Measurements from ENCODE around the gene CYB5D1.

Gene CYB5D1

DNA sequence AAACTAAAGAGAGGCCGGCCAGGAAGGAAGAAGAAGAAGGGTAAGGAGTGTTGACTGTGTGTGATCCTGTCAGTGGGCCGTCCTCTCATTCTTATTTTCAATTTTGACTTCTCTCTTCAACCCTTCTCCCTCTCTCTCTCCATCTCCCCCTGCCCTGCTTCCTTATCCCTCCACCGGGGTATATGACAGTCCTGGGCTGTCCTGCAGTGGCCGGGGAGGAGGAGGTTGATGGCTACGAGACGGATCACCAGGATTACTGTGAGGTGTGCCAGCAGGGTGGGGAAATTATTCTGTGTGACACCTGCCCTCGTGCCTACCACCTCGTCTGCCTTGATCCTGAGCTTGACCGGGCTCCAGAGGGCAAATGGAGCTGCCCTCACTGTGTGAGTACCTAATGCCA lies 36.4 kb downstream of the CYB5D1 start:
- no peak overlapping the region for H2AFZ ChIP-seq (ENCODE audit: low read length)
- no peak overlapping the region for H2BK5ac ChIP-seq (ENCODE audit: low read length)
- H3K4ac ChIP-seq (ENCODE audit: low read length): no peak overlapping the region
- no peak overlapping the region for H2BK15ac ChIP-seq (ENCODE audit: low read length)
- H3K79me1 ChIP-seq (ENCODE audit: low read depth, low read length): no peaks in the 10 kb centered on the region
- no peak overlapping the region for H2BK120ac ChIP-seq (ENCODE audit: low read depth, low read length)
- no peak overlapping the region for H3K4me2 ChIP-seq (ENCODE audit: insufficient read depth, low read length, poor library complexity, severe bottlenecking)
- H2AK5ac ChIP-seq (ENCODE audit: low read depth, low read length): no peak overlapping the region
- no peak overlapping the region for H3K18ac ChIP-seq (ENCODE audit: low read length)
- H4K8ac ChIP-seq (ENCODE audit: low read depth, low read length): no peak overlapping the region
- no peak overlapping the region for H2BK12ac ChIP-seq (ENCODE audit: low read length)
- no CpG with 5 or more reads among the region's 9 CpGs for WGBS, 2 donors (ENCODE audit: extremely low coverage in 2 of 2, insufficient read length in 2 of 2, insufficient replicate concordance in 1 of 2)
- no peak overlapping the region for H3K4me3 ChIP-seq (ENCODE audit: low read length in 2 of 2)
- no peak for DNase-seq (ENCODE audit: low spot score)
- no peak overlapping the region for H3K27ac ChIP-seq (replicated peaks; ENCODE audit: low read length)
- peaks cover 5 to 7% of the 10 kb centered on the region in 2 donors for H3K4me1 ChIP-seq (ENCODE audit: control insufficient read depth in 2 of 2, insufficient read depth in 1 of 2, low read depth in 1 of 2, low read length in 2 of 2)
- H3K36me3 ChIP-seq (replicated peaks in 1 of 2; ENCODE audit: control insufficient read depth in 2 of 2, insufficient read depth in 2 of 2, low read length in 2 of 2): peaks cover 16 to 87% of the 10 kb centered on the region in 2 donors
- no peak overlapping the region for H3K23ac ChIP-seq (ENCODE audit: low read depth, low read length, poor library complexity)
- no peak overlapping the region for H3K9ac ChIP-seq (ENCODE audit: low read depth, low read length, poor library complexity)
- no peaks in the 10 kb centered on the region for H3K27me3 ChIP-seq (ENCODE audit: control insufficient read depth in 3 of 3, insufficient read depth in 3 of 3, low read depth in 1 of 3, low read length in 3 of 3)
- no peak overlapping the region for H3K14ac ChIP-seq (ENCODE audit: low read length)
- no peaks in the 10 kb centered on the region for H3K9me3 ChIP-seq (replicated peaks in 1 of 2; ENCODE audit: control insufficient read depth in 2 of 2, insufficient read depth in 1 of 2, low read depth in 1 of 2, low read length in 2 of 2)
- no peak overlapping the region for H4K91ac ChIP-seq (ENCODE audit: low read depth, low read length, poor library complexity)

DNA sequence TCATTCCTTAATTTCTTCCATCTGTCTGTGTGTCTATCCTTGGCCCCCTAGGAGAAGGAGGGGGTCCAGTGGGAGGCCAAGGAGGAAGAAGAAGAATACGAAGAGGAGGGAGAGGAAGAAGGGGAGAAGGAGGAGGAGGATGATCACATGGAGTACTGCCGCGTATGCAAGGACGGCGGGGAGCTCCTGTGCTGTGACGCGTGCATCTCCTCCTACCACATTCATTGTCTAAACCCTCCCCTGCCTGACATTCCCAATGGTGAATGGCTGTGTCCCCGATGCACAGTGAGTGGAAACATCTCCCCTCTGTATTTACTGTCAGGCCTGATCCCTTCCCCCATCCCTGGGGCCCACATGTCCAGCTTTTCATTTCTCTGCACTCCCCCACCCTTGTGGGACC lies 37.1 kb downstream of the CYB5D1 start:
- no peak overlapping the region for H3K14ac ChIP-seq (ENCODE audit: low read length)
- WGBS, 2 donors (ENCODE audit: extremely low coverage in 2 of 2, insufficient read length in 2 of 2, insufficient replicate concordance in 1 of 2): no CpG with 5 or more reads among the region's 8 CpGs

DNA sequence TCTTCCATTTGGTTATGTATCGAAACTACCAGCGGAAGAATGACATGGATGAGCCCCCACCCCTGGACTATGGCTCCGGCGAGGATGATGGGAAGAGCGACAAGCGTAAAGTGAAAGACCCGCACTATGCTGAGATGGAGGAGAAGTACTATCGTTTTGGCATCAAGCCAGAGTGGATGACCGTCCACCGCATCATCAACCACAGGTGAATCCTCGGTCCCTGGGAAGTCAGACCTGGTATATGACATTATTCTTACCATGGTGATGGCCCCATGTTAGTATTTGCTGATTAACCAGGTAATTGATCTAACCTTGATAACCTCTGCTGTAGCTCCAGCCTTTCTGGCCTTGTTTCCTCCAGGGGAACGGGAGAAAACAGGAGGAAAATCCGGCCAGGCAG lies 39.3 kb downstream of the CYB5D1 start:
- Histone ChIP-seq H3K23ac (ENCODE audit: low read depth, low read length, poor library complexity) (no peak overlapping the region), H3K27me3 (ENCODE audit: control insufficient read depth in 3 of 3, insufficient read depth in 3 of 3, low read depth in 1 of 3, low read length in 3 of 3) (no peaks in the 10 kb centered on the region), H2BK12ac (ENCODE audit: low read length) (no peak overlapping the region), H2AFZ (ENCODE audit: low read length) (no peak overlapping the region), H3K79me1 (ENCODE audit: low read depth, low read length) (no peaks in the 10 kb centered on the region), H3K4ac (ENCODE audit: low read length) (no peak overlapping the region), H3K9ac (ENCODE audit: low read depth, low read length, poor library complexity) (no peak overlapping the region), H2BK5ac (ENCODE audit: low read length) (no peak overlapping the region), H3K14ac (ENCODE audit: low read length) (no peak overlapping the region), H3K36me3 (replicated peaks in 1 of 2; ENCODE audit: control insufficient read depth in 2 of 2, insufficient read depth in 2 of 2, low read length in 2 of 2) (peaks cover 16 to 89% of the 10 kb centered on the region in 2 donors), H2BK15ac (ENCODE audit: low read length) (no peak overlapping the region), H3K9me3 (replicated peaks in 1 of 2; ENCODE audit: control insufficient read depth in 2 of 2, insufficient read depth in 1 of 2, low read depth in 1 of 2, low read length in 2 of 2) (no peaks in the 10 kb centered on the region), H3K27ac (replicated peaks; ENCODE audit: low read length) (no peak overlapping the region), H3K4me1 (ENCODE audit: control insufficient read depth in 2 of 2, insufficient read depth in 1 of 2, low read depth in 1 of 2, low read length in 2 of 2) (no peaks in the 10 kb centered on the region), H3K4me2 (ENCODE audit: insufficient read depth, low read length, poor library complexity, severe bottlenecking) (no peak overlapping the region), H3K4me3 (ENCODE audit: low read length in 2 of 2) (no peak overlapping the region), H4K8ac (ENCODE audit: low read depth, low read length) (no peak overlapping the region), H4K91ac (ENCODE audit: low read depth, low read length, poor library complexity) (no peak overlapping the region), H3K18ac (ENCODE audit: low read length) (no peak overlapping the region), H2AK5ac (ENCODE audit: low read depth, low read length) (no peak overlapping the region), H2BK120ac (ENCODE audit: low read depth, low read length) (no peak overlapping the region)
- no CpG with 5 or more reads among the region's 13 CpGs for WGBS, 2 donors (ENCODE audit: extremely low coverage in 2 of 2, insufficient read length in 2 of 2, insufficient replicate concordance in 1 of 2)
- no peak for DNase-seq (ENCODE audit: low spot score)

More for the DNA sequence above, 37.1 kb downstream of the CYB5D1 start:
- H3K4me2 ChIP-seq (ENCODE audit: insufficient read depth, low read length, poor library complexity, severe bottlenecking): no peak overlapping the region
- no peak overlapping the region for H3K9ac ChIP-seq (ENCODE audit: low read depth, low read length, poor library complexity)
- no peaks in the 10 kb centered on the region for H3K79me1 ChIP-seq (ENCODE audit: low read depth, low read length)
- H2BK5ac ChIP-seq (ENCODE audit: low read length): no peak overlapping the region
- no peak overlapping the region for H4K91ac ChIP-seq (ENCODE audit: low read depth, low read length, poor library complexity)
- H4K8ac ChIP-seq (ENCODE audit: low read depth, low read length): no peak overlapping the region
- H2BK15ac ChIP-seq (ENCODE audit: low read length): no peak overlapping the region
- no peak overlapping the region for H3K18ac ChIP-seq (ENCODE audit: low read length)
- DNase-seq (ENCODE audit: low spot score): no peak
- no peak overlapping the region for H2AK5ac ChIP-seq (ENCODE audit: low read depth, low read length)
- peaks cover 19 to 90% of the 10 kb centered on the region in 2 donors for H3K36me3 ChIP-seq (replicated peaks in 1 of 2; ENCODE audit: control insufficient read depth in 2 of 2, insufficient read depth in 2 of 2, low read length in 2 of 2)
- H3K23ac ChIP-seq (ENCODE audit: low read depth, low read length, poor library complexity): no peak overlapping the region
- no peak overlapping the region for H2AFZ ChIP-seq (ENCODE audit: low read length)
- H3K27me3 ChIP-seq (ENCODE audit: control insufficient read depth in 3 of 3, insufficient read depth in 3 of 3, low read depth in 1 of 3, low read length in 3 of 3): no peaks in the 10 kb centered on the region
- H2BK120ac ChIP-seq (ENCODE audit: low read depth, low read length): no peak overlapping the region
- H3K4ac ChIP-seq (ENCODE audit: low read length): no peak overlapping the region
- H3K27ac ChIP-seq (replicated peaks; ENCODE audit: low read length): no peak overlapping the region
- H3K9me3 ChIP-seq (replicated peaks in 1 of 2; ENCODE audit: control insufficient read depth in 2 of 2, insufficient read depth in 1 of 2, low read depth in 1 of 2, low read length in 2 of 2): no peaks in the 10 kb centered on the region
- H3K4me1 ChIP-seq (ENCODE audit: control insufficient read depth in 2 of 2, insufficient read depth in 1 of 2, low read depth in 1 of 2, low read length in 2 of 2): peaks cover under 1 to 1% of the 10 kb centered on the region in 2 donors
- H3K4me3 ChIP-seq (ENCODE audit: low read length in 2 of 2): no peak overlapping the region
- H2BK12ac ChIP-seq (ENCODE audit: low read length): no peak overlapping the region

DNA sequence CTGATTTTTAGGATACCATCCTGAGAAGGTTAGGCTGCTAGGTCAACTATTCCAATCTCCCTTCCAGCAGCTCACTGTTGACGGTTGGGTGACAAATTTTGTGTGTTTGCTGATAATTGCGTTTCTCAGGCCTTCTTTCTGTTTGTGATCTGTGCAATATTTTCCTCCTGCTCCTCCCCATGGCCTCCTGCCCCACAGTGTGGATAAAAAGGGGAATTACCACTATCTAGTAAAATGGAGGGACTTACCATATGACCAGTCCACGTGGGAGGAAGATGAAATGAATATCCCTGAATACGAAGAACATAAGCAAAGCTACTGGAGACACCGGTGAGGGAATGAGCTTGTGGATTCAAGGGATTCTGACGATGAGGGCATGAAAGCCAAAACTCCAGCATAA lies 40.0 kb downstream of the CYB5D1 start:
- H2BK120ac ChIP-seq (ENCODE audit: low read depth, low read length): no peak overlapping the region
- WGBS, 2 donors (ENCODE audit: extremely low coverage in 2 of 2, insufficient read length in 2 of 2, insufficient replicate concordance in 1 of 2): no CpG with 5 or more reads among the region's 6 CpGs
- no peaks in the 10 kb centered on the region for H3K79me1 ChIP-seq (ENCODE audit: low read depth, low read length)
- no peak overlapping the region for H4K8ac ChIP-seq (ENCODE audit: low read depth, low read length)
- peaks cover 16 to 91% of the 10 kb centered on the region in 2 donors for H3K36me3 ChIP-seq (replicated peaks in 1 of 2; ENCODE audit: control insufficient read depth in 2 of 2, insufficient read depth in 2 of 2, low read length in 2 of 2)
- H2BK15ac ChIP-seq (ENCODE audit: low read length): no peak overlapping the region
- no peak overlapping the region for H3K4me3 ChIP-seq (ENCODE audit: low read length in 2 of 2)
- no peaks in the 10 kb centered on the region for H3K9me3 ChIP-seq (replicated peaks in 1 of 2; ENCODE audit: control insufficient read depth in 2 of 2, insufficient read depth in 1 of 2, low read depth in 1 of 2, low read length in 2 of 2)
- H4K91ac ChIP-seq (ENCODE audit: low read depth, low read length, poor library complexity): no peak overlapping the region
- H3K9ac ChIP-seq (ENCODE audit: low read depth, low read length, poor library complexity): no peak overlapping the region
- H3K4ac ChIP-seq (ENCODE audit: low read length): no peak overlapping the region
- no peak overlapping the region for H3K27ac ChIP-seq (replicated peaks; ENCODE audit: low read length)
- no peak overlapping the region for H3K14ac ChIP-seq (ENCODE audit: low read length)
- no peak overlapping the region for H2BK12ac ChIP-seq (ENCODE audit: low read length)
- H3K4me2 ChIP-seq (ENCODE audit: insufficient read depth, low read length, poor library complexity, severe bottlenecking): no peak overlapping the region
- DNase-seq (ENCODE audit: low spot score): no peak
- no peak overlapping the region for H2AFZ ChIP-seq (ENCODE audit: low read length)
- H3K4me1 ChIP-seq (ENCODE audit: control insufficient read depth in 2 of 2, insufficient read depth in 1 of 2, low read depth in 1 of 2, low read length in 2 of 2): peaks cover 0 to under 1% of the 10 kb centered on the region in 2 donors
- H3K23ac ChIP-seq (ENCODE audit: low read depth, low read length, poor library complexity): no peak overlapping the region
- no peaks in the 10 kb centered on the region for H3K27me3 ChIP-seq (ENCODE audit: control insufficient read depth in 3 of 3, insufficient read depth in 3 of 3, low read depth in 1 of 3, low read length in 3 of 3)
- H2BK5ac ChIP-seq (ENCODE audit: low read length): no peak overlapping the region
- no peak overlapping the region for H2AK5ac ChIP-seq (ENCODE audit: low read depth, low read length)
- no peak overlapping the region for H3K18ac ChIP-seq (ENCODE audit: low read length)

Measured in neuronal stem cell (in vitro differentiated cells).